Mammary epithelial cell (primary cell): Measurements from ENCODE around the gene SLC66A1.

Experiments used
- EZH2 ChIP-seq: IDR thresholded peaks from 2 replicates; pipeline ENCODE4 v1.6.1; 2012; ENCODE audit warnings: low read length, inconsistent platforms, borderline replicate concordance
- TF ChIP-seq, protein P1 (sequence below), 2 donors: IDR thresholded peaks in 1 of 2; conservative IDR thresholded peaks in 1 of 2; 2 replicates each; pipeline ENCODE4 v1.5.1; 2011 to 2012; ENCODE audit warnings: inconsistent platforms in 2 of 2, low read length in 2 of 2, mild to moderate bottlenecking in 2 of 2, control low read depth in 1 of 2, low read depth in 1 of 2; ENCODE audit not compliant: insufficient read depth in 1 of 2; ENCODE audit errors: extremely low read depth in 1 of 2

DNA sequence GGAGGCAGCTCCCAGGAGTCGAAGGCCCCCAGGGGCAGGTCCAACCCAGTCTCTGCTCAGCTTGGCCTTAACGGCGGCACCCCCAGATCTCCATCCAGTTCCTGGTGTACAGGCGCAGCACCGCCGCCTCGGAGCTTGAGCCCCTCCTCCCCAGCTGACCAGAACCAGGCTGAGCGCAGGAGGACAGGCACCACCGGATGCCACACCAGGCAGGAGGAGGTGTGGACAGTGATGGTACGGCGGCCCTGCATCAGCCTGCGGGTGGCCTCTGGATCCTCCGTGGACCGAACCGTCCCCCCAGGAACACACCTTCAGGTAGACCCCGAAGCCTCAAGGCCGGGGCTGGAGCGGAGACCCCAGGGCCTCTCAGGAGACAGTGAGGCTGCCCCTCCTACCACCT, 16.4 kb downstream of the SLC66A1 start:
- TF ChIP-seq, protein P1, sequence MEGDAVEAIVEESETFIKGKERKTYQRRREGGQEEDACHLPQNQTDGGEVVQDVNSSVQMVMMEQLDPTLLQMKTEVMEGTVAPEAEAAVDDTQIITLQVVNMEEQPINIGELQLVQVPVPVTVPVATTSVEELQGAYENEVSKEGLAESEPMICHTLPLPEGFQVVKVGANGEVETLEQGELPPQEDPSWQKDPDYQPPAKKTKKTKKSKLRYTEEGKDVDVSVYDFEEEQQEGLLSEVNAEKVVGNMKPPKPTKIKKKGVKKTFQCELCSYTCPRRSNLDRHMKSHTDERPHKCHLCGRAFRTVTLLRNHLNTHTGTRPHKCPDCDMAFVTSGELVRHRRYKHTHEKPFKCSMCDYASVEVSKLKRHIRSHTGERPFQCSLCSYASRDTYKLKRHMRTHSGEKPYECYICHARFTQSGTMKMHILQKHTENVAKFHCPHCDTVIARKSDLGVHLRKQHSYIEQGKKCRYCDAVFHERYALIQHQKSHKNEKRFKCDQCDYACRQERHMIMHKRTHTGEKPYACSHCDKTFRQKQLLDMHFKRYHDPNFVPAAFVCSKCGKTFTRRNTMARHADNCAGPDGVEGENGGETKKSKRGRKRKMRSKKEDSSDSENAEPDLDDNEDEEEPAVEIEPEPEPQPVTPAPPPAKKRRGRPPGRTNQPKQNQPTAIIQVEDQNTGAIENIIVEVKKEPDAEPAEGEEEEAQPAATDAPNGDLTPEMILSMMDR (conservative IDR thresholded peaks at IDR 0.05 in 1 of 2, IDR thresholded peaks at IDR 0.05 in 1 of 2; ENCODE audit: extremely low read depth in 1 of 2, insufficient read depth in 1 of 2, low read depth in 1 of 2, low read length in 2 of 2), result no peak
- no peak for TF ChIP-seq EZH2
